Natural killer cell (primary cell): ENCODE results near the gene SRSF3. TPM values are rescaled to one million over a fixed set of nuclear protein-coding genes. Genes with fewer than 3 reads are reported as not detected.

Source experiments
- total RNA-seq, 4 donors: library from RNA; stranded (reverse); fragments of 120-200 nt in 1 of 4; gene quantifications; one replicate each; pipeline versions ENCODE4 v1.2.3 to v1.2.4, GENCODE V29; 2013 to 2022

Gene SRSF3
- total RNA-seq, 3 donors from 2014 or later (not counting 1 experiment from before 2014, with no cell fraction given): 445 to 526 (median 447) TPM

Other genes with a start within 250 kb of the SRSF3 start
- gene ETV7, start 206.7 kb upstream of the SRSF3 start, total RNA-seq: 1 to 10 TPM in 2 of 3 donors, under 1 TPM in 1; 0.96 to 2.8 (median 1.7) TPM
- 1 to 10 TPM in 1 of 3 donors, under 1 TPM in 2; 0.27 to 1.0 (median 0.28) TPM for gene PXT1, start 151.5 kb upstream of the SRSF3 start, total RNA-seq
- 10 to 100 TPM; 37.7 to 43.5 (median 43.2) TPM for gene KCTD20, start 151.4 kb upstream of the SRSF3 start, total RNA-seq
- 100 to 1,000 TPM; 105 to 157 (median 126) TPM for gene STK38, start 46.9 kb upstream of the SRSF3 start, total RNA-seq
- 10 to 100 TPM; 19.1 to 40.7 (median 25.4) TPM for gene CDKN1A, start 84.4 kb downstream of the SRSF3 start, total RNA-seq
- 10 to 100 TPM in 1 of 3 donors, under 1 TPM in 2; 0.09 to 12.9 (median 0.70) TPM for gene RAB44, start 103.5 kb downstream of the SRSF3 start, total RNA-seq
- 1 to 10 TPM; 1.2 to 8.5 (median 2.0) TPM for gene CPNE5, start 245.1 kb downstream of the SRSF3 start, total RNA-seq